Right cardiac atrium (tissue), 5 donors: Measurements from ENCODE around the gene CAPN1. TPM values are rescaled to one million over a fixed set of nuclear protein-coding genes. Genes with fewer than 3 reads are reported as not detected.
"Not testable (repeated sequence)": the region's sequence is repeated elsewhere in the genome, so short reads cannot be mapped to it uniquely, and the experiment has no call there.

ENCODE experiments used
- ATAC-seq, 2 donors: fragments of 200-7000 bp; cut with Tn5 transposase; one replicate each; pipeline versions ENCODE4 v1.8.0 to v1.9.1; 2020; ENCODE audit warnings: moderate library complexity in 2 of 2, mild to moderate bottlenecking in 1 of 2
- DNase-seq, 3 donors: peaks; one replicate each; pipeline ENCODE4 v3.0.0-alpha.2; 2020
- H3K27ac ChIP-seq: one replicate; pipeline ENCODE4 v1.5.1; 2013; ENCODE audit warnings: mild to moderate bottlenecking, low read length, control low read depth, moderate library complexity
- H3K27me3 ChIP-seq: one replicate; pipeline ENCODE4 v1.6.1; 2013; ENCODE audit not compliant: control insufficient read depth, insufficient read depth
- H3K4me1 ChIP-seq: one replicate; pipeline ENCODE4 v1.6.1; 2013; ENCODE audit warnings: low read length; ENCODE audit not compliant: control insufficient read depth, insufficient read depth
- H3K4me3 ChIP-seq: one replicate; pipeline ENCODE4 v1.5.1; 2013; ENCODE audit warnings: low read length, control low read depth
- H3K9me3 ChIP-seq: one replicate; pipeline ENCODE4 v1.6.1; 2013; ENCODE audit warnings: low read length; ENCODE audit not compliant: control insufficient read depth
- WGBS: extraction: QIAGEN DNeasy Blood & Tissue Kit; methylation state at CpG from one replicate; pipeline ENCODE4 v1.1.7; 2013; 5-methylcytosine and 5-hydroxymethylcytosine counted together
- intact Hi-C, 4 donors: fragments of 100-400 bp; cut with DNase I; formaldehyde crosslinking; loops; one replicate each; pipeline versions ENCODE4 v1.11.0 to v1.14.0; 2022 to 2023
- polyA plus RNA-seq: library from polyadenylated mRNA; stranded (reverse); fragments of 200-250 nt; gene quantifications from one replicate; pipeline ENCODE4 v1.2.3, GENCODE V29; 2013
- total RNA-seq, 4 donors: library from RNA; stranded (reverse); fragmentation: NEBNext Ultra II Directional; extraction: Animal tissue kit (Norgen Biotek cat#: 25700); gene quantifications; one replicate each; pipeline ENCODE4 v1.2.1, GENCODE V29; 2021
- donor health status: healthy with polysubstance abuse.
- donor health status: DM: no; HTN: yes; CAD: no.
- donor health status: DM: no; HTN: no; CAD: no.
- donor health status: DM: no; HTN: yes; CAD: no; lungs with severe emphysema.
- donor health status: DM: yes; HTN: yes; CAD: no.

The CAPN1 gene
- total and polyA plus RNA-seq, 5 donors = 74.4 to 102 (median 96.2) TPM

DNA sequence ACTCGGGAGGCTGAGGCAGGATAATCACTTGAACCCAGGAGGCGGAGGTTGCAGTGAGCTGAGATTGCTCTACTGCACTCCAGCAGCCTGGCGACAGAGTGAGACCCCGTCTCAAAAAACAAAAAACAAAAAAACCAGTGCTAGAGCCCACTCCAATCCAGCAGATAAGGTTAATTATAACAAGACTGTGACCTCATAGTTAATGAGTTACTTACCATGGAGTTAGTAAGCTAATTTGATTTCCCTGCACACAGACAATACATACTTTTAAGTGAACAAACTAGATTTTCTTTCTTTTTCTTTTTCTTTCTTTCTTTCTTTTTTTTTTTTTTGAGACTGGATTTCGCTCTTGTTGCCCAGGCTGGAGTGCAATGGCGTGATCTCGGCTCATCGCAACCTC is 63.3 kb downstream of the CAPN1 start:
- DNase-seq, H3K9me3 ChIP-seq, H3K27ac ChIP-seq, H3K4me3 ChIP-seq, intact Hi-C loops, H3K4me1 ChIP-seq, H3K27me3 ChIP-seq, ATAC-seq: not testable (repeated sequence)
- WGBS = 93% methylated on average over 8 of the region's 8 CpGs

DNA sequence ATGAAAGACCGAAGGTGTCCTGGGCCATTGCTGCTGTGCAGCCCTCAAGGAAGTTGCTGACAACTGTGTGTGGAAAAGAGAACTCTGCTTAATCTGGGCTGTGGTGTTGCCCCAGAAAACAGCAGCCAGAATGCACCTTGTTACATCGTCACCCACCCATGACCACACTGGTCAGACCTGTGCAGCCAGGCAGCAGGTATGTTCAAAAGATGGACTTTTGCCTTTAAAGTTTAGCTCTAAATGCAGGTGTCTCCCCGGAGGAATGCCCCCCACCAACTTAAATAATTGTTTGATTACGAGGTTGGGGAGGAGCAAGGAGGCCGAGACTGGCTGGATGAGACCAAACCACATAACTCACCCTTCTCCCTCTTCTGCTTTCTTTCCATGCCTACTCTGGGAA is 64.8 kb downstream of the CAPN1 start:
- no peaks in the 10 kb centered on the region for H3K9me3 ChIP-seq
- H3K4me3 ChIP-seq = no peak overlapping the region
- H3K4me1 ChIP-seq = no peaks in the 10 kb centered on the region
- ATAC-seq (no peak), DNase-seq (no peak)
- intact Hi-C loops = no loop called here
- 83% methylated on average over 5 of the region's 5 CpGs for WGBS
- H3K27me3 ChIP-seq = no peaks in the 10 kb centered on the region
- H3K27ac ChIP-seq = no peak overlapping the region

DNA sequence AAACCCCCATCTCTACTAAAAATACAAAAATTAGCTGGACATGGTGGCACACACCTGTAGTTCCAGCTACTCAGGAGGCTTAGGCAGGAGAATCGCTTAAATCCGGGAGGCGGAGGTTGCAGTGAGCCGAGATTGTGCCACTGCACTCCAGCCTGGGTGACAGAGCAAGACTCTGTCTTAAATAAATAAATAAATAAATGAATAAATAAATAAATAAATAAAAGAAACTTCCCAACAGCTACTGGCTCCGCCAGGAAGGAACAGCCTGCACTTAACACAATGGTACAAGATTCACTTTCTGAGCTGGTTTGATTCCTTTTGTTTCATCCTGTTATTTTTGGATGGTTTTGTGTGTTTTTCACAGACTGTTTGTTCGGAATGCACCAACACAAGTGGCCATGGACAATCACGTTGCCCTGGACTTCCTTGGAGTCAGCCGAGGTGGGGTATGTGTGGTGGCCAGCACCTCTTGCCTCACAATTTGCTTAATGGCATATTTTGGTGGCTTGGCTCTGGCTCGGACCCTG is 66.5 kb downstream of the CAPN1 start:
- peak; percentile 34 to 82 for ATAC-seq
- H3K27me3 ChIP-seq, H3K4me3 ChIP-seq, H3K27ac ChIP-seq, DNase-seq, H3K9me3 ChIP-seq, intact Hi-C loops, H3K4me1 ChIP-seq: not testable (repeated sequence)
- 72% methylated on average over 9 of the region's 9 CpGs for WGBS

GRCh38 chr11:65251476-65251875 is 69.7 kb downstream of the CAPN1 start:
- no peak overlapping the region for H3K4me3 ChIP-seq
- H3K27me3 ChIP-seq = no peaks in the 10 kb centered on the region
- H3K9me3 ChIP-seq = no peaks in the 10 kb centered on the region
- ATAC-seq = no peak
- 85% methylated on average over 9 of the region's 9 CpGs for WGBS
- intact Hi-C loops = no loop called here
- no peaks in the 10 kb centered on the region for H3K4me1 ChIP-seq
- no peak for DNase-seq
- H3K27ac ChIP-seq = no peak overlapping the region

DNA sequence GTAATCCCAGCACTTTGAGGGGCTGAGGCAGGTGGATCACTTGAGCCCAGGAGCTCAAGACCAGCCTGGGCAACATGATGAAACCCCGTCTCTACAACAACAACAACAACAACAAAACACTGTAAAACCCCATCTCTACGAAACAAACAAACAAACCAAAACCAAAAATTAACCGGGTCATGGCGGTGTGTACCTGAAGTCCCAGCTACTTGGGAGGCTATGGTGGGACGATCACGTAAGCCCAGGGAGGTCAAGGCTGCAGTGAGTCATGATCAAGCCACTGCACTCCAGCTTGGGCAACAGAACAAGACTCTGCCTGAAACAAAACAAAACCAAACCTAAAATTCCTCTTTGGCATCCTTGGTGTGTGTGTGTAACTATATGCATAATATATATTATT is 73.0 kb downstream of the CAPN1 start:
- H3K27me3 ChIP-seq = no peaks in the 10 kb centered on the region
- no peaks in the 10 kb centered on the region for H3K4me1 ChIP-seq
- no peak overlapping the region for H3K27ac ChIP-seq
- ATAC-seq (no peak), DNase-seq (no peak)
- H3K4me3 ChIP-seq = no peak overlapping the region
- intact Hi-C loops = no loop called here
- H3K9me3 ChIP-seq = no peaks in the 10 kb centered on the region
- 85% methylated on average over 6 of the region's 6 CpGs for WGBS

DNA sequence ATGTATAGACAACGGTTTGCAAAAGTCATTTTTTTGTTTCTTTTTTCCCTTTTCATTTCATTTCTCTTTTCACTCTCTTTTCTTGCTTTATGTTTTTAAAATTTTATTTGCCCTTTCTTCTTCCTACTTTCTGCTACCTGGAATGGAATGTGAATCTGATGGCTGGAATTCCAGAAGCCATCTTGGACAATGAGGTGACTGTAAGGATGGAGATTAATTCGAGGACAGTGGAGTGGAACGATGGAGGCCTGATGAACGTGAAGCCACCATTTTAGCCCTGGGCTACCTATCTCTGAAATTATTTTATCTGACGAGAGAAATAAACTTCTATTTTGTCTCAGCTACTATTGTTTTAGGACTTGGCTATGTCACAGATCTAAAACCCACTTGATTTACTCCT is 77.3 kb downstream of the CAPN1 start:
- intact Hi-C loops = no loop called here
- Histone ChIP-seq H3K9me3 (no peaks in the 10 kb centered on the region), H3K4me3 (no peak overlapping the region), H3K27ac (no peak overlapping the region), H3K27me3 (no peaks in the 10 kb centered on the region), H3K4me1 (peaks cover 2% of the 10 kb centered on the region)
- DNase-seq (no peak), ATAC-seq (no peak)
- 77% methylated on average over 5 of the region's 5 CpGs for WGBS

DNA sequence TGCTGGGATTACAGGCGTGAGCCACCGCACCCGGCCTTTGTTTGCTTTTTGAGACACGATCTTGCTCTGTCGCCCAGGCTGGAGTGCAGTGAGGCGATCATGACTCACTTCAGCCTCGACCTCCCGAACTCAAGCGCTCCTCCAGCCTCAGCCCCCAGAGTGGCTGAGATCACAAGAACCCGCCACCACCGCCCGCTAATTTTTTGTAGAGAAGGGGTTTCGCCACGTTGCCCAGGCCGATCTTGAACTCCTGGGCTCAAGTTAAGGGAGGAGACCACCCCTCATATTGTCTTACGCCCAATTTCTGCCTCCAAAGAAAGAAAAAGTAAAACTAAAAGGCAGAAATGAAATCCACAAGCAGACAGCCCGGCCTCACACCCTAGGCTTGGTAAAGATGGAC is 78.6 kb downstream of the CAPN1 start:
- Histone ChIP-seq H3K27me3 (no peaks in the 10 kb centered on the region), H3K4me3 (no peak overlapping the region), H3K4me1 (peaks cover 2% of the 10 kb centered on the region), H3K9me3 (no peaks in the 10 kb centered on the region), H3K27ac (no peak overlapping the region)
- ATAC-seq (no peak), DNase-seq (no peak)
- intact Hi-C loops = no loop called here
- 97% methylated on average over 17 of the region's 17 CpGs for WGBS

DNA sequence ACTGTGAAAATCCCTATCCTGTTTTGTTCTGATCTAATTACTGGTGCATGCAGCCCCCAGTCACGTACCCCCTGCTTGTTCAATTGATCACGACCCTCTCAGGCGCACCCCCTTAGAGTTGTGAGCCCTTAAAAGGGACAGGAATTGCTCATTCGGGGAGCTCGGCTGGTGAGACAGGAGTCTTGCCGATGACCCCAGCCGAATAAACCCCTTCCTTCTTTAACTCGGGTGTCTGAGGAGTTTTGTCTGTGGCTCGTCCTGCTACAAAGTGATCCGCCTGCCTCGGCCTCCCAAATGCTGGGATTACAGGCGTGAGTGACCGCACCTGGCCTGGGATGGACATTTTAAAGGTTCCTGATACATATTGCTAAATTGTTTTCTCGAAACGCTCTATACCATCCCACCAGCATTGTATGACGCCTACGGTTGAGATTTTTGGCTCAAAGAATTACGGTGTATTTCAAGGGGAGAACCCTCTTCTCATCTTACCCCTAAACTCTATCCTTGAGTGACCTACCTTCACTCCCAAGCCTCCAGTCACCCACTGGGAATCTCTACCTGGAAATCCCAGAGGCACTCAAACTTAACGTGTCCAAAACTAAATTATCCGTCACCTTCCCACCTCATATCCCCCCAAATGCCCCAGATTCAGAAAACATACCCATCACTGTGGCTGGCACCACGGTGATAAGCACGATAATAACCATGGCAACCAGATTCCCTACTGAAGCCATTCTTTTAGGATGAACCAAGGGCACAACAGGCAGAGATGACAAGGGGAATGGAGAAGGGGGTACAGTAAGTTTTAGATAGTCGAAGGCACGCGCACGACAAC is 79.2 kb downstream of the CAPN1 start:
- no peaks in the 10 kb centered on the region for H3K27me3 ChIP-seq
- DNase-seq (no peak), ATAC-seq (peak in 1 of 2 donors; percentile 32)
- peaks cover 2% of the 10 kb centered on the region for H3K4me1 ChIP-seq
- H3K27ac ChIP-seq = peak overlapping the region; percentile 97
- H3K9me3 ChIP-seq = no peaks in the 10 kb centered on the region
- intact Hi-C loops = no loop called here
- WGBS = 63% methylated on average over 26 of the region's 26 CpGs
- H3K4me3 ChIP-seq = peak overlapping the region; percentile 68

Other genes starting within 250 kb of the CAPN1 start
- gene GPHA2, start 246.0 kb upstream of the CAPN1 start, total RNA-seq = not detected
- not detected for gene GPHA2, start 246.0 kb upstream of the CAPN1 start, polyA plus RNA-seq
- not detected for gene MAJIN, start 209.8 kb upstream of the CAPN1 start, total RNA-seq
- not detected for gene MAJIN, start 209.8 kb upstream of the CAPN1 start, polyA plus RNA-seq
- 1 to 10 TPM; 1.4 to 3.5 (median 1.7) TPM for gene BATF2, start 185.0 kb upstream of the CAPN1 start, total RNA-seq
- 1.3 TPM for gene BATF2, start 185.0 kb upstream of the CAPN1 start, polyA plus RNA-seq
- gene ARL2, start 167.8 kb upstream of the CAPN1 start, total RNA-seq = 100 to 1,000 TPM; 117 to 144 (median 130) TPM
- gene ARL2, start 167.8 kb upstream of the CAPN1 start, polyA plus RNA-seq = 179 TPM
- gene SNX15, start 154.5 kb upstream of the CAPN1 start, total RNA-seq = 10 to 100 TPM; 14.3 to 25.2 (median 19.9) TPM
- 16.7 TPM for gene SNX15, start 154.5 kb upstream of the CAPN1 start, polyA plus RNA-seq
- 1 to 10 TPM; 4.2 to 7.7 (median 6.4) TPM for gene SAC3D1, start 140.7 kb upstream of the CAPN1 start, total RNA-seq
- 6.4 TPM for gene SAC3D1, start 140.7 kb upstream of the CAPN1 start, polyA plus RNA-seq
- 1 to 10 TPM; 8.1 to 9.8 (median 8.8) TPM for gene NAALADL1, start 123.4 kb upstream of the CAPN1 start, total RNA-seq
- 7.1 TPM for gene NAALADL1, start 123.4 kb upstream of the CAPN1 start, polyA plus RNA-seq
- gene CDCA5, start 97.9 kb upstream of the CAPN1 start, total RNA-seq = 1 to 10 TPM in 2 of 4 donors, under 1 TPM in 2; 0.22 to 1.6 (median 1.3) TPM
- 0.50 TPM for gene CDCA5, start 97.9 kb upstream of the CAPN1 start, polyA plus RNA-seq
- gene ZFPL1, start 97.7 kb upstream of the CAPN1 start, total RNA-seq = 10 to 100 TPM; 25.6 to 27.3 (median 26.3) TPM
- gene ZFPL1, start 97.7 kb upstream of the CAPN1 start, polyA plus RNA-seq = 32.6 TPM
- gene VPS51, start 85.7 kb upstream of the CAPN1 start, total RNA-seq = 10 to 100 TPM; 68.0 to 80.9 (median 79.1) TPM
- 67.1 TPM for gene VPS51, start 85.7 kb upstream of the CAPN1 start, polyA plus RNA-seq
- 10 to 100 TPM; 45.7 to 91.5 (median 52.3) TPM for gene TM7SF2, start 70.1 kb upstream of the CAPN1 start, total RNA-seq
- gene TM7SF2, start 70.1 kb upstream of the CAPN1 start, polyA plus RNA-seq = 63.5 TPM
- 1 to 10 TPM; 6.4 to 9.2 (median 7.8) TPM for gene ZNHIT2, start 64.2 kb upstream of the CAPN1 start, total RNA-seq
- 11.6 TPM for gene ZNHIT2, start 64.2 kb upstream of the CAPN1 start, polyA plus RNA-seq
- 100 to 1,000 TPM; 658 to 797 (median 721) TPM for gene FAU, start 59.8 kb upstream of the CAPN1 start, total RNA-seq
- 686 TPM for gene FAU, start 59.8 kb upstream of the CAPN1 start, polyA plus RNA-seq
- 10 to 100 TPM; 31.1 to 37.7 (median 34.1) TPM for gene MRPL49, start 59.6 kb upstream of the CAPN1 start, total RNA-seq
- gene MRPL49, start 59.6 kb upstream of the CAPN1 start, polyA plus RNA-seq = 24.8 TPM
- 10 to 100 TPM; 28.5 to 40.7 (median 32.8) TPM for gene SYVN1, start 47.4 kb upstream of the CAPN1 start, total RNA-seq
- gene SYVN1, start 47.4 kb upstream of the CAPN1 start, polyA plus RNA-seq = 17.4 TPM
- not detected for gene SPDYC, start 11.7 kb upstream of the CAPN1 start, total RNA-seq
- gene SPDYC, start 11.7 kb upstream of the CAPN1 start, polyA plus RNA-seq = not detected
- 10 to 100 TPM in 1 of 4 donors, 1 to 10 TPM in 3; 5.8 to 13.1 (median 7.5) TPM for gene POLA2, start 80.0 kb downstream of the CAPN1 start, total RNA-seq
- gene POLA2, start 80.0 kb downstream of the CAPN1 start, polyA plus RNA-seq = 5.7 TPM
- gene CDC42EP2, start 132.9 kb downstream of the CAPN1 start, total RNA-seq = 10 to 100 TPM in 2 of 4 donors, 1 to 10 TPM in 2; 9.1 to 21.2 (median 10.7) TPM
- 12.2 TPM for gene CDC42EP2, start 132.9 kb downstream of the CAPN1 start, polyA plus RNA-seq
- gene DPF2, start 151.9 kb downstream of the CAPN1 start, total RNA-seq = 10 to 100 TPM; 51.9 to 61.6 (median 59.7) TPM
- 33.2 TPM for gene DPF2, start 151.9 kb downstream of the CAPN1 start, polyA plus RNA-seq
- gene TIGD3, start 172.8 kb downstream of the CAPN1 start, total RNA-seq = under 1 TPM in 3 of 4 donors, not detected in 1; 0.14 to 0.23 (median 0.15) TPM
- gene TIGD3, start 172.8 kb downstream of the CAPN1 start, polyA plus RNA-seq = 0.20 TPM
- gene SLC25A45, start 200.7 kb downstream of the CAPN1 start, total RNA-seq = 1 to 10 TPM; 6.1 to 7.7 (median 7.4) TPM
- gene SLC25A45, start 200.7 kb downstream of the CAPN1 start, polyA plus RNA-seq = 5.5 TPM
- gene FRMD8, start 204.7 kb downstream of the CAPN1 start, total RNA-seq = 10 to 100 TPM; 12.2 to 16.1 (median 12.9) TPM
- 9.3 TPM for gene FRMD8, start 204.7 kb downstream of the CAPN1 start, polyA plus RNA-seq
- 100 to 1,000 TPM; 346 to 441 (median 427) TPM for gene NEAT1, start 240.9 kb downstream of the CAPN1 start, total RNA-seq
- 441 TPM for gene NEAT1, start 240.9 kb downstream of the CAPN1 start, polyA plus RNA-seq